ENCODE results near the gene APOL5.

Gene APOL5

GRCh38 chr22:35739076-35739930, 21.6 kb downstream of the APOL5 start:
- Histone ChIP-seq H2AFZ (ENCODE audit: low read length) (no peak overlapping the region), H3K4me1 (ENCODE audit: insufficient read depth, low read length, severe bottlenecking) (peaks cover 83% of the 10 kb centered on the region), H3K79me2 (ENCODE audit: insufficient read depth, low read length) (no peaks in the 10 kb centered on the region), H3K36me3 (ENCODE audit: insufficient read depth, low read length) (peaks cover 34% of the 10 kb centered on the region; the same call in 1 of the 2 replicates), H3K27ac (ENCODE audit: low read depth, low read length, poor library complexity, severe bottlenecking) (peak overlapping the region; percentile 65), H3K27me3 (ENCODE audit: insufficient read depth, low read length) (no peaks in the 10 kb centered on the region), H3F3A (ENCODE audit: insufficient read depth, low read length) (no peaks in the 10 kb centered on the region), H4K20me1 (ENCODE audit: insufficient read depth, low read length) (no peaks in the 10 kb centered on the region), H3K9ac (ENCODE audit: low read length) (peak overlapping the region; percentile 5; the same call in 1 of the 2 replicates), H3K4me3 (ENCODE audit: low read depth, low read length, poor library complexity, severe bottlenecking) (no peak overlapping the region), H3K9me2 (ENCODE audit: low read depth, low read length) (no peaks in the 10 kb centered on the region), H3K4me2 (ENCODE audit: low read length) (no peak overlapping the region; the same call in 1 of the 2 replicates), H3K9me3 (ENCODE audit: low read length) (no peaks in the 10 kb centered on the region)
- no peak for TF ChIP-seq EZH2 (IDR thresholded peaks at IDR 0.05; ENCODE audit: borderline replicate concordance, low read length)
- peak; percentile 44; the same call in 1 of the 2 replicates for TF ChIP-seq CTCF (IDR thresholded peaks at IDR 0.05; ENCODE audit: low read length)

GRCh38 chr22:35739931-35740380, 22.3 kb downstream of the APOL5 start:
- no peak for TF ChIP-seq EZH2 (IDR thresholded peaks at IDR 0.05; ENCODE audit: borderline replicate concordance, low read length)
- H3K27me3 ChIP-seq (ENCODE audit: insufficient read depth, low read length), result no peaks in the 10 kb centered on the region
- H3K79me2 ChIP-seq (ENCODE audit: insufficient read depth, low read length), result no peaks in the 10 kb centered on the region
- no peaks in the 10 kb centered on the region for H3F3A ChIP-seq (ENCODE audit: insufficient read depth, low read length)
- peak overlapping the region; percentile 5; the same call in 1 of the 2 replicates for H3K9ac ChIP-seq (ENCODE audit: low read length)
- H3K4me3 ChIP-seq (ENCODE audit: low read depth, low read length, poor library complexity, severe bottlenecking), result no peak overlapping the region
- no peaks in the 10 kb centered on the region for H3K9me2 ChIP-seq (ENCODE audit: low read depth, low read length)
- peaks cover 85% of the 10 kb centered on the region for H3K4me1 ChIP-seq (ENCODE audit: insufficient read depth, low read length, severe bottlenecking)
- H3K27ac ChIP-seq (ENCODE audit: low read depth, low read length, poor library complexity, severe bottlenecking), result peak overlapping the region; percentile 65
- no peak overlapping the region for H2AFZ ChIP-seq (ENCODE audit: low read length)
- H3K36me3 ChIP-seq (ENCODE audit: insufficient read depth, low read length), result peaks cover 34% of the 10 kb centered on the region; the same call in 1 of the 2 replicates
- no peaks in the 10 kb centered on the region for H4K20me1 ChIP-seq (ENCODE audit: insufficient read depth, low read length)
- no peaks in the 10 kb centered on the region for H3K9me3 ChIP-seq (ENCODE audit: low read length)
- no peak overlapping the region; the same call in 1 of the 2 replicates for H3K4me2 ChIP-seq (ENCODE audit: low read length)

GRCh38 chr22:35740616-35741015, 22.9 kb downstream of the APOL5 start:
- peak overlapping the region; percentile 65 for H3K27ac ChIP-seq (ENCODE audit: low read depth, low read length, poor library complexity, severe bottlenecking)
- no peaks in the 10 kb centered on the region for H3F3A ChIP-seq (ENCODE audit: insufficient read depth, low read length)
- H3K4me1 ChIP-seq (ENCODE audit: insufficient read depth, low read length, severe bottlenecking), result peaks cover 90% of the 10 kb centered on the region
- H3K4me2 ChIP-seq (ENCODE audit: low read length), result no peak overlapping the region
- no peaks in the 10 kb centered on the region for H3K27me3 ChIP-seq (ENCODE audit: insufficient read depth, low read length)
- H2AFZ ChIP-seq (ENCODE audit: low read length), result no peak overlapping the region
- no peak overlapping the region for H3K4me3 ChIP-seq (ENCODE audit: low read depth, low read length, poor library complexity, severe bottlenecking)
- H3K9me3 ChIP-seq (ENCODE audit: low read length), result no peaks in the 10 kb centered on the region
- no peaks in the 10 kb centered on the region for H3K79me2 ChIP-seq (ENCODE audit: insufficient read depth, low read length)
- H3K36me3 ChIP-seq (ENCODE audit: insufficient read depth, low read length), result peaks cover 41% of the 10 kb centered on the region; the same call in 1 of the 2 replicates
- no peaks in the 10 kb centered on the region for H4K20me1 ChIP-seq (ENCODE audit: insufficient read depth, low read length)
- no peaks in the 10 kb centered on the region for H3K9me2 ChIP-seq (ENCODE audit: low read depth, low read length)
- H3K9ac ChIP-seq (ENCODE audit: low read length), result no peak overlapping the region; the same call in 1 of the 2 replicates
- no peak for TF ChIP-seq EZH2 (IDR thresholded peaks at IDR 0.05; ENCODE audit: borderline replicate concordance, low read length)
- no peak for TF ChIP-seq CTCF (IDR thresholded peaks at IDR 0.05; ENCODE audit: low read length)
